SK-N-MC (cell line): ENCODE results near the gene RPS23.

Experiments used
- EZH2 ChIP-seq: fragments of 200-600 bp; sonication (generic); IDR thresholded peaks from one replicate; pipeline ENCODE4 v1.6.1; 2017; ENCODE audit warnings: antibody characterized with exemption
- POLR2AphosphoS5 ChIP-seq: IDR thresholded peaks from 2 replicates; pipeline ENCODE4 v1.6.1; 2012; ENCODE audit warnings: mild to moderate bottlenecking, low read depth, low read length, borderline replicate concordance

GRCh38 chr5:82276800-82277612 lies 1.1 kb downstream of the RPS23 start:
- TF ChIP-seq EZH2 = no peak
- TF ChIP-seq POLR2AphosphoS5 = no peak; the same call in 1 of the 2 replicates
